K562 (cell line): Measurements from ENCODE around the gene OXLD1. TPM values are rescaled to one million over a fixed set of nuclear protein-coding genes. Genes with fewer than 3 reads are reported as not detected.

Experiments
- ARID1B ChIP-seq: fragments of 450-650 bp; IDR thresholded peaks from 2 replicates; pipeline ENCODE4 v1.6.1; 2016; ENCODE audit warnings: antibody characterized with exemption, mild to moderate bottlenecking, inconsistent platforms
- DNMT1 ChIP-seq: fragments of 450-650 bp; IDR thresholded peaks from 2 replicates; pipeline ENCODE4 v1.6.1; 2016; ENCODE audit warnings: antibody characterized with exemption, mild to moderate bottlenecking
- KLF1 ChIP-seq: fragments of 450-650 bp; IDR thresholded peaks from 2 replicates; pipeline ENCODE4 v1.6.1; 2016; ENCODE audit warnings: missing genetic modification characterization, missing compliant biosample characterization
- MEIS2 ChIP-seq: fragments of 450-650 bp; IDR thresholded peaks from 2 replicates; pipeline ENCODE4 v1.6.1; 2014; ENCODE audit warnings: mild to moderate bottlenecking; ENCODE audit not compliant: partially characterized antibody
- NR2C2 ChIP-seq, 2 experiments: fragments of 200-800 bp in 1 of 2; sonication (Bioruptor generic) in 1 of 2; sonication (generic) in 1 of 2; formaldehyde crosslinking in 1 of 2; IDR thresholded peaks; 2 replicates each; pipeline versions ENCODE4 v1.6.1 to v1.8.0; 2016 to 2022; ENCODE audit warnings: mild to moderate bottlenecking in 1 of 2, missing compliant biosample characterization in 1 of 2, missing genetic modification characterization in 1 of 2, missing genetic modification reagents in 1 of 2
- SMAD2 ChIP-seq: fragments of 150-350 bp; IDR thresholded peaks from 2 replicates; pipeline ENCODE4 v1.6.1; 2014; ENCODE audit warnings: low read depth, mild to moderate bottlenecking, low read length
- SMC3 ChIP-seq: conservative IDR thresholded peaks from 2 replicates; pipeline ENCODE4 v1.6.1; 2011; ENCODE audit warnings: low read depth, low read length, improper control_type of control experiment; ENCODE audit not compliant: insufficient read depth
- SREBF1 ChIP-seq: fragments of 150-350 bp; IDR thresholded peaks from 2 replicates; pipeline ENCODE4 v1.6.1; 2014; ENCODE audit warnings: antibody characterized with exemption, low read depth, low read length, borderline replicate concordance
- SUPT5H ChIP-seq: fragments of 450-650 bp; IDR thresholded peaks from 2 replicates; pipeline ENCODE4 v1.6.1; 2016
- ZNF263 ChIP-seq: sonication (generic); formaldehyde crosslinking; IDR thresholded peaks from 2 replicates; pipeline ENCODE4 v1.8.0; 2022; ENCODE audit warnings: mild to moderate bottlenecking, missing genetic modification reagents, borderline replicate concordance
- ZNF644 ChIP-seq: fragments of 200-800 bp; sonication (Bioruptor generic); IDR thresholded peaks from 2 replicates; pipeline ENCODE4 v1.6.1; 2016; ENCODE audit warnings: low read depth, missing genetic modification characterization, missing compliant biosample characterization
- polyA plus RNA-seq, 8 experiments: library from polyadenylated mRNA; depleted of rRNA in 4 of 8; stranded (reverse) in 5 of 8; unstranded in 3 of 8; fragments of >200 nt; fragmentation: Nextera tagmentation in 2 of 8; fragmentation: Illumina TruSeq in 1 of 8; extraction: Ambion mirVana in 2 of 8; extraction: Trizol in 1 of 8; gene quantifications; 2 replicates each; pipeline versions ENCODE4 v1.2.1 to v1.2.3, GENCODE V29; 2011 to 2014; ENCODE audit warnings: inconsistent platforms in 1 of 8, missing spikeins in 1 of 8
- total RNA-seq, 7 experiments: library from RNA; depleted of rRNA in 6 of 7; stranded (reverse); fragments of >200 nt in 6 of 7; fragmentation: Illumina TruSeq in 2 of 7; extraction: Trizol in 2 of 7; gene quantifications; 2 replicates each; pipeline versions ENCODE4 v1.2.1 to v1.2.3, GENCODE V29; 2011 to 2021; ENCODE audit warnings: low replicate concordance in 1 of 7
- TF ChIP-seq, protein P1 (sequence below): fragments of 200-800 bp; sonication (Bioruptor generic); IDR thresholded peaks from 2 replicates; pipeline ENCODE4 v1.6.1; 2017; ENCODE audit warnings: missing genetic modification characterization, missing compliant biosample characterization

OXLD1 gene
- total and polyA plus RNA-seq, 9 of the 15 experiments (the other 6 are each of a cell fraction or from before 2014, with no cell fraction given): 4.4 to 115 (median 29.3) TPM

DNA sequence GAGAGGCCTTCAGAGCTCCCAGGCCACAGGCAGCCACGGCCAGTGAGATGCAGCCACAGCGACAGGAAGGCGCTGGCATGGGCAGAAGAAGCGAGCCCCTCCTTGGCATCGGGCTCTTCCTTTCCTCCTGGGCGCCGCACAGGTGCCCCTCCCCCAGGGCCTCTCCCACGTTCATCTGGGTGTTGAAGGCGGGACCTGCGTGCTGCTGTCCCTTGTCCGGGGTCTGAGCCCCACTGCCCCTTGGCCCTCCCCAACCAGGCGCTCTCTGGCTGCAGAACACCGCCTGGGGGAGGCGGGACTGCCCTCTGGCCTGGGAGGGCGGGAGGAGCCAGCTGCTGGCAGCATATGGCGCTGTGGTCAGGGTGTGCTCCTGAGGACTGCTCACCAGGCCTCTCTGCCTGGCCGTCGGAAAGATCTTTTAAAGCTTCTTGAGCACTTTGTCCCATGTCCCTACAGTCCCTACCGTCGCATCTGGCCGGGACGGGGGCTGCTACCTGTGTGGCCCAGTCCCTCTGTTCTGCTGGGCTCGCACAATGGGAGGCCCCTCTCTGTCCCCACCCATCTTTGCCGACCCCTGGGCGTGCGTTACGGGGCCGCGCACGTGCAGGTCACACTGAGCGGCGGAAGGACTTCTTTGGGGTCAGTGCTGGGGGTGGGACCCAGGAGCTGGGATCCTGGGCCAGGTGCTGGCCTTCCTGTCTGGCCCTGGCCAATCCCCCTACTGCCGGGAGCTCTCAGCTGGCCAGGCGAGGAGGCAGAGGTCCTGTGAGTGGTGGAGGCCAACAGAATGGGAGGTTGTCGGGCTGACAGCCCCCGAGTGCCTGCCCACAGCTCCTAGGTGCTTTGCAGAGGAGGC is 47.4 kb upstream of the OXLD1 start (continued):
- TF ChIP-seq SMC3 (no peak), NR2C2 (CRISPR knock-in tag; IDR thresholded peaks at IDR 0.05) (no peak; the same call in 1 of the 2 replicates), NR2C2 (tag; IDR thresholded peaks at IDR 0.05) (peak; percentile 71), ARID1B (no peak), ZNF644 (no peak), SUPT5H (peak; percentile 40; the same call in 1 of the 2 replicates), KLF1 (no peak), SREBF1 (no peak), ZNF263 (CRISPR knock-in tag) (peak; percentile 84), MEIS2 (no peak), DNMT1 (no peak), SMAD2 (no peak)
- TF ChIP-seq, protein P1, sequence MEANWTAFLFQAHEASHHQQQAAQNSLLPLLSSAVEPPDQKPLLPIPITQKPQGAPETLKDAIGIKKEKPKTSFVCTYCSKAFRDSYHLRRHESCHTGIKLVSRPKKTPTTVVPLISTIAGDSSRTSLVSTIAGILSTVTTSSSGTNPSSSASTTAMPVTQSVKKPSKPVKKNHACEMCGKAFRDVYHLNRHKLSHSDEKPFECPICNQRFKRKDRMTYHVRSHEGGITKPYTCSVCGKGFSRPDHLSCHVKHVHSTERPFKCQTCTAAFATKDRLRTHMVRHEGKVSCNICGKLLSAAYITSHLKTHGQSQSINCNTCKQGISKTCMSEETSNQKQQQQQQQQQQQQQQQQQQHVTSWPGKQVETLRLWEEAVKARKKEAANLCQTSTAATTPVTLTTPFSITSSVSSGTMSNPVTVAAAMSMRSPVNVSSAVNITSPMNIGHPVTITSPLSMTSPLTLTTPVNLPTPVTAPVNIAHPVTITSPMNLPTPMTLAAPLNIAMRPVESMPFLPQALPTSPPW (CRISPR knock-in tag): peak; percentile 46
- TF ChIP-seq, all 486 proteins: peak for 31
